Central memory CD8-positive, alpha-beta T cell (primary cell): Measurements from ENCODE around the gene MTG2.

Experiments used
- ATAC-seq: fragments of 150-1000 bp; cut with Tn5 transposase; replicated peaks from 2 replicates; pipeline ENCODE4 v1.10.0; 2022; ENCODE audit warnings: mild to moderate bottlenecking, moderate FRiP score, moderate number of reproducible peaks; ENCODE audit not compliant: poor library complexity, severe bottlenecking; ENCODE audit errors: extremely low read depth
- DNase-seq, 2 donors: peaks; one replicate each; pipeline ENCODE4 v3.0.0; 2021; ENCODE audit warnings: low spot score in 2 of 2
- H3K27ac Mint-ChIP-seq: one replicate; pipeline ENCODE4 v1.8.0; 2022; ENCODE audit warnings: low read depth, mild to moderate bottlenecking, moderate library complexity, mixed read lengths
- H3K27me3 Mint-ChIP-seq: one replicate; pipeline ENCODE4 v1.8.0; 2022; ENCODE audit warnings: mixed read lengths
- H3K36me3 Mint-ChIP-seq: one replicate; pipeline ENCODE4 v1.8.0; 2022; ENCODE audit warnings: mild to moderate bottlenecking, moderate library complexity, mixed read lengths; ENCODE audit not compliant: insufficient read depth
- H3K4me1 Mint-ChIP-seq: one replicate; pipeline ENCODE4 v1.8.0; 2022; ENCODE audit warnings: mixed read lengths
- H3K4me3 Mint-ChIP-seq: one replicate; pipeline ENCODE4 v1.8.0; 2022; ENCODE audit warnings: mild to moderate bottlenecking, moderate library complexity, mixed read lengths
- H3K9me3 Mint-ChIP-seq: one replicate; pipeline ENCODE4 v1.8.0; 2022; ENCODE audit warnings: mixed read lengths

The MTG2 gene

DNA sequence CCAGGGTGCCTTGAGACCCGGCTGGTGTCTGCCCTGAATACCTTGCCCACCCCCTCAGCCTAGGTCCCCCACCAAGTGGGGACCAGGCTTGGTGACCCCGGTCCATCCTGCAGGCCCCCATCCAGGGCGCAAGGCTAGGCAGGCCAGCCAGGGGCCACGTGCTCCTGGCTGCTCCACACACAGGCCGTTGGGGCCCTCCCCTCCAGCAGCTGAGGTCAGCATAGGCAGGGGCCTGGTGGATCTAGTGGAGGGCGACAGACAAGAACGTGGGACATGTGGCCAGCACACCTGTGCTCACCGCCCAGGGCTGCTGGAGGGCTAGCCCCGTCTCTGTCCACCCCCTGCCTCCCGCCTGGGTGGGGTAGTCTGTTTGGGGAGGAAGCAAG lies 44.8 kb downstream of the MTG2 start:
- Mint-ChIP-seq H3K27me3 (peaks cover 39% of the 10 kb centered on the region), H3K4me1 (no peaks in the 10 kb centered on the region), H3K4me3 (no peak overlapping the region), H3K27ac (no peak overlapping the region), H3K9me3 (no peaks in the 10 kb centered on the region), H3K36me3 (no peaks in the 10 kb centered on the region)
- DNase-seq (no peak), ATAC-seq (no peak)

DNA sequence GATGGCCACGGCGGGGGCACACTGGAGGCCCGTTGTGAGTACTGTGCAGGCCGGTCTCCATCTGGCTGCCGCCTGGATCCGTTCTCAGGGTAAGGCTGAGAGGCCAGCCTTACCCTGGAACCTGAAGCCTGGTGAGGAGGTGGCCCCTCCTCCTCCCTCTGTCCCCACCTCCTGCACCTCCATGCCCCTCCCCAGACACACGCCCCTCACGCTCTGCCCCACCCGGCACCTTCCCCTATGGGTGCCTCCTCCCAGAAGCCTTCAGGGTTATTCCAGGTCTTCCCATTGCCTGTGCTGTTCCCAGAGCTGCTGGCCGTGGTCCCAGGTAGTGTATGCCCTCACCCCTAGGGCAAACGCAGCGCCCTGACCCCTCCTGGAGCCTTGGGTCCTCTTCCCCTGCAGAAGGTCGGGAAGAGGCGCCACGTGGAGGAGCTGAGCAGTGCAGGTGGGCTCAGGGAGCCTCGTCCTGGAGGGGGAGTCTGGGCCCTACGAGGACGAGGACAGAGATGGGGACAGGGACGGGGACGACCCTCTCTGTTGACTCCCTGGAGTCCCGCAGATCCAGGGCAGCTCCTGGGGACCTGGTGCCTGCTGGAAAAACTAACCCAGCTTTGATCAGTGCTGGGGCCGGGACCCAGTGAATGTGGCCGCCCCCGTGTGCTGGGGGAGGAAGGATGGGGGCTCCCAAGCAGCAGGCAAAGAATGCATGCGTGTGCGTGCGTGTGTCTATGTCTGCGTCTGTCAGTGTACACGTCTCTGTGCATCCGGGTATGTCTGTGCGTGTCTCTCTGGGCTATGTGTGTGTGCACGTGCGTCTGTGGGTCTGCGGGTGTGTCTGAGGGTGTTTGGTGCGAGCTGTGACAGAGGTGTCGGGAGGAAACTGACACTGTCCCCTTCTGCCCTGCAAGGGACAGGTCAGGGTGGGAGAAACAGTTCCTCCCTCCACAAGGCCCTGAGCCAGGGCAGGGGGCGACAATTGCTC lies 45.4 kb downstream of the MTG2 start:
- H3K27me3 Mint-ChIP-seq, result peaks cover 32% of the 10 kb centered on the region
- no peaks in the 10 kb centered on the region for H3K4me1 Mint-ChIP-seq
- no peak overlapping the region for H3K27ac Mint-ChIP-seq
- no peak overlapping the region for H3K4me3 Mint-ChIP-seq
- ATAC-seq (no peak), DNase-seq (no peak)
- no peaks in the 10 kb centered on the region for H3K9me3 Mint-ChIP-seq
- H3K36me3 Mint-ChIP-seq, result no peaks in the 10 kb centered on the region

DNA sequence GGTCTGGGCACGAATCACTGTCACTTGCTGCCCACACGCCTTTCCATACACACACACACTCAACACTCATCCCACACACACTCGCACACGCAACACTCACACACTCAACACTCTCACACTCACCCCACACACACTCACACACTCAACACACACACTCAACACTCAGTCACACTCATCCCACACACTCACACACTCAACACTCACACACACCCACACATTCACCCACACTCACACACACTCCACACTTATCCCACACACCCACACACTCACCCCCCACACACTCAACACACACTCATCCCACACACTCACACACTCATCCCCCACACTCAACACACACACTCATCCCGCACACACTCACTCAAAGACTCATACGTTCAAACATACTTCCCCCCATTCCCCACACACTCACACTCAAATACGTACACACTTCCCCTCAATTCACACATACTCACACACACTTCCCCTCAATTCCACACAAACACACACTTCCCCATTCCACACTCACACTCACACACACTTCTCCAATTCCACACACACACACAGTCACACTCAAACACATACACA lies 46.2 kb downstream of the MTG2 start:
- H3K27me3 Mint-ChIP-seq, result peaks cover 24% of the 10 kb centered on the region
- H3K36me3 Mint-ChIP-seq, result no peaks in the 10 kb centered on the region
- ATAC-seq (no peak), DNase-seq (no peak)
- H3K4me1 Mint-ChIP-seq, result no peaks in the 10 kb centered on the region
- no peak overlapping the region for H3K4me3 Mint-ChIP-seq
- H3K9me3 Mint-ChIP-seq, result no peaks in the 10 kb centered on the region
- no peak overlapping the region for H3K27ac Mint-ChIP-seq

DNA sequence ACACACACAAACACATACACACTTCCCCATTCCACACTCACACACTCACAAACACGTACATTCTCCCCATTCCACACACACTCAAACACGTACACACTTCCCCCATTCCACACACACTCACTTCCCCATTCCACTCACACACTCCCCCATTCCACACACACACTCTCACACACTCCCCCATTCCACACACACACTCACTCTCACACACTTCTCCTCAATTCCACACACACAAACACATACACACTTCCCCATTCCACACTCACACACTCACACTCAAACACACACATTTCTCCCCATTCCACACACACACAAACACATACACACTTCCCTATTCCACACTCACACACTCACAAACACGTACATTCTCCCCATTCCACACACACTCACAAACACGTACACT lies 46.8 kb downstream of the MTG2 start:
- Mint-ChIP-seq H3K27ac (no peak overlapping the region), H3K36me3 (no peaks in the 10 kb centered on the region), H3K9me3 (no peaks in the 10 kb centered on the region), H3K4me3 (no peak overlapping the region), H3K4me1 (no peaks in the 10 kb centered on the region), H3K27me3 (peaks cover 18% of the 10 kb centered on the region)
- ATAC-seq (no peak), DNase-seq (no peak)

DNA sequence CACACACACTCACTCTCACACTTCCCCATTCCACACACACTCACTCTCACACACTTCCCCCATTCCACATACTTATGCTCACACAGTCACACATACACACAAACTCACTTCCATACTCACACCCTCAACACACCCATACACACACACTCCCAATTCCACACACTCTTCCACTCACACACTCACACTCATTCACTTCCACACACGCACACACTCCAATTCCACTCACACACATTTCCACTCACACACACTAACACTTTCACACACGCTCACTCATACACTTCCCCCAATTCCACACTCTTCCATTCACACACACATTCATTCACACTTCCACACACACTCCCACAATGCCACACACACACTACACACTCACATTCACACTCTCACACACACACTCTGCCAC lies 47.4 kb downstream of the MTG2 start:
- H3K36me3 Mint-ChIP-seq, result no peaks in the 10 kb centered on the region
- H3K27ac Mint-ChIP-seq, result no peak overlapping the region
- H3K4me1 Mint-ChIP-seq, result no peaks in the 10 kb centered on the region
- DNase-seq, result no peak
- peaks cover 12% of the 10 kb centered on the region for H3K27me3 Mint-ChIP-seq
- H3K9me3 Mint-ChIP-seq, result no peaks in the 10 kb centered on the region
- H3K4me3 Mint-ChIP-seq, result no peak overlapping the region
- no peak for ATAC-seq

DNA sequence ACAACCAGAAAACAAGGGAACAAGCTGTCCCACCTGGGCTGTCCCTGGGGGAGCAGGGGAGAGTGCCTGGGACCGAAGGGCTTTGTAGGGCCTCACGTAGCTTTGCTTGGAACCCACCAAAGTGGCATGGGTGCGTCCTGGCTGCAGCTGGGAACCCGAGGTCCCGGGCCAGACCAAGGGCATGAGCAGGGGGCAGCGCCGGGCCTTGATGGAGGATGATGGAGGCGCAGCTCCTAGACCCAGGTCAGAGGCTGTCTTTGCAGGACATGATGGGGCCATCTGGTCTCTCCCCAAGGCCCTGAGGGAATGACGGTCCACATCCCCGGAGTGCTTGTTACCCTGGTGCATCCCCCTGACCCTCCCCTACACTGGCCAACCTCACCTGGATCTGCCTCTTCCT lies 47.9 kb downstream of the MTG2 start:
- ATAC-seq, result no peak
- Mint-ChIP-seq H3K36me3 (no peaks in the 10 kb centered on the region), H3K4me1 (no peaks in the 10 kb centered on the region), H3K4me3 (no peak overlapping the region), H3K27me3 (peaks cover 11% of the 10 kb centered on the region), H3K27ac (no peak overlapping the region), H3K9me3 (no peaks in the 10 kb centered on the region)
- DNase-seq, result no peak

DNA sequence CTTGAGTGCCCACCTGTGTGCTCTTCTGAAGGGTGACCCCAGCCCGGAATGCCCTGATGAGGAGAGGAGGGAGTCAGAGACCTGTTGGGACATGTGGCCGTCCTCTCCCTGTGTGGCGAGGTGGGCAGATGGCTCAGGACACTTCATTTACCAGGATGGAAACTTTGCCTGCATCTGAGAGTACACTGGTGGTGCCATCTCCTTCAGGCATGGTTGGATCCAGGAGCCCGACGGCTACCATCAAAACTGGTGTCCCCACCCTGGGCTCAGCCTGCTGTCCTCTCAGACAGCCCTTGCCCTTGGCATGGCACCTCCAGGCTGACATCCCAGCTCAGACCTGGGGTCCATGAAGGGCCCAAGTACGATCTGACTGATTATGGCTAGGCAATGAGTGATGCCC lies 48.5 kb downstream of the MTG2 start:
- Mint-ChIP-seq H3K27me3 (peaks cover 9% of the 10 kb centered on the region), H3K36me3 (no peaks in the 10 kb centered on the region), H3K27ac (no peak overlapping the region), H3K4me3 (no peak overlapping the region), H3K4me1 (no peaks in the 10 kb centered on the region), H3K9me3 (no peaks in the 10 kb centered on the region)
- no peak for ATAC-seq
- no peak for DNase-seq

DNA sequence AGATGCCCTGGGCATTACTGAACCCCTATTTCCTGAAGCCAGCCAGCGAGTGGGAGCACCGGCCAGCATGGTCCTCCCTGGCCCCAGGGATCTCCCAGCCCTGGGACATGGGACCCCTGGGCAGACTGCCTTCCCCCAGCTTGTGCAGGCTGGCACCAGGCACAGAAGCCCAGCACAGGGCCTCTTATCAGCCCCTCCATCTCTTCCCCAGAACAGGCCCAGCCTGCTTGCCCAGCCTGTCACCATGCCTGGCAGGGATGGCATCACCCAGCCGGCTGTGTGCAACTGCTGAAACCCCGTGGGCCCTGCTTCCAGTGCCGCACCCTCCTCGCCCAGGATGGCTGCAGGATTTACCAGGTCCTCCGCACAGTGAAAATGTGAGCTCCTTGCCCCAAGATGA lies 49.4 kb downstream of the MTG2 start:
- Mint-ChIP-seq H3K36me3 (no peaks in the 10 kb centered on the region), H3K27me3 (no peaks in the 10 kb centered on the region), H3K4me1 (no peaks in the 10 kb centered on the region), H3K27ac (no peak overlapping the region), H3K4me3 (no peak overlapping the region), H3K9me3 (no peaks in the 10 kb centered on the region)
- no peak for DNase-seq
- no peak for ATAC-seq

DNA sequence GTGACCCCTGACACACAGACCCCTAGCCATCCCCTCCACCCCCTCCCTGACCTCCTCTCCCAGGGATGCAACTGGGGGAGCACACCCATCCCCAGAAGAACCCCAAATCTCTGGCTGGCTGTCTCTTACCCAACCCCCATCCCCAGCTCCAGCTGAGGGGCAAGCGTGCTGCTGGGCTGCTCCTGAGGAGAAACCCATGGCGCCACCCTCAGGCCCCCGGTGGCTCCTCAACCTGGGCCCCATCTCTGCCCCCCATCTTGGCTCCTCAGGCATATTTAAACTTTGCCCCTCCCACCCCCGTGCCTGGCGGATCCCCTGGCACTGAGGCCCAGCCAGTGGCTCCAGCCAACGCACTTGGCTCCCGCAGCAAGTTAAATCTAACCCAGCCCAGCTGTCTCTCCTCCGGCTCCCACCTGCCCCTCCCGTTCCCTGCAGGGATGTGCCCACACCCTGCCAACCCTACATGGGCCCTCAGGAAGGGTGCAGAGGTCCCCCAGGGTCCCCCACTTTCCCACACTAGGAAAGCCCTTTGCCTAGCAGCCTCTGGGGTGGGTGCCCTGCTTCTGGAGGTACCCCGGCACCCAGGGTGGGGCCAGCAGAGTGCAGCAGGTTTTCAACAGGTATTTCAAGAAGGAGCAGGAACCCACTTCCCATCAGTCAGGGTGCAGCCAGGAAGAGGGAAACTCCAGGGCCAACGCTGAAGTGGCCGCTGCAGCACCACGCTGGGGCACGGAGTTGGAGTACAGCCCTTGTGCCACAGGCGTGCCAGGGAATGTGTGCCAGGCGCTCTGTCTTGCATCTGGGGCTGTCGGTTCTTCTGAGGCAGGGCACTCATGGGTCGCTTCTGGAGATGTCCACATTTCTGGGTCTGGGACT lies 50.2 kb downstream of the MTG2 start:
- Mint-ChIP-seq H3K9me3 (no peaks in the 10 kb centered on the region), H3K36me3 (no peaks in the 10 kb centered on the region), H3K4me3 (no peak overlapping the region), H3K27ac (no peak overlapping the region), H3K27me3 (no peaks in the 10 kb centered on the region), H3K4me1 (peaks cover 5% of the 10 kb centered on the region)
- DNase-seq (no peak), ATAC-seq (no peak)

DNA sequence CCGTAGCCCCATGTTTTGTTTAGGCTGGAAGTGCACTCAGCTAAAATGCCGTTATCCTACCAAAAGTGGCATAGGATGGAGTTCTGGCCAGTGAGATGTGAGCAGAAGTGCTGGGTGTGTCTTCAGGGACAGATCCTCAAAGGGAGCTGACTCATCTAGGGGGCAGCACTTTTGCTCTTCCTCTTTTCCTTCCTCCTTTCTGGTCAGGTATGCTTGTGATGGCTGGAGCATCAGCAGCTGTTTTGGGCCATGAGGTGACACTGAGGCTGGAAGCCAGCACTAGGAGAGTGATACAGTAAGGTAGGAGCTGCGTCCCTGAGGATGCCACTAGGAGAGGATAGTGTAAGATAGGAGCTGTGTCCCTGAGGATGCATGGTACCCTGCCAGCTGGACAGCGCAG lies 50.9 kb downstream of the MTG2 start:
- Mint-ChIP-seq H3K4me3 (no peak overlapping the region), H3K4me1 (peaks cover 7% of the 10 kb centered on the region), H3K27ac (no peak overlapping the region), H3K9me3 (no peaks in the 10 kb centered on the region), H3K27me3 (no peaks in the 10 kb centered on the region), H3K36me3 (no peaks in the 10 kb centered on the region)
- no peak for ATAC-seq
- DNase-seq, result no peak

DNA sequence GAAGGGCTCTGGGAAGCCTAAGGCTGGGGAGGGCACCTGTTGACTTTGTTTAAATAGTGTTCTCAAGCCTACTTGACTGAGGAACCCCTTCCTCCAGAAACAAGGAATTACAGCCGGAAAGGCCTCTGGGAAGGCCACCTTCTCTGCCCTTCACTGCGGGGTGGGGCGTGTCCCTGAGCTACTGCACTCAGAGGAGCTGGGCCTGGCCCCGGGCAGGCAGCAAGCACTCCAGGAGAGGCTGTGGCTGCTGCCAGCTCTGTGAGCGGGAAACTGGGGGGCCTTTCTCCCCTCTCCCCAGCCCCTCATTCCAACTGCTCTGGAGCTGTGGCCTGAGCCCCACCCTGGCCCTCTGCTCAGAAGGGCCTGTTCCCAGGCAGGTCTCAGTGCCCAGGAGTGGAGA lies 51.5 kb downstream of the MTG2 start:
- ATAC-seq (no peak), DNase-seq (no peak)
- no peaks in the 10 kb centered on the region for H3K27me3 Mint-ChIP-seq
- no peak overlapping the region for H3K27ac Mint-ChIP-seq
- H3K36me3 Mint-ChIP-seq, result no peaks in the 10 kb centered on the region
- no peak overlapping the region for H3K4me3 Mint-ChIP-seq
- H3K9me3 Mint-ChIP-seq, result no peaks in the 10 kb centered on the region
- peaks cover 7% of the 10 kb centered on the region for H3K4me1 Mint-ChIP-seq

DNA sequence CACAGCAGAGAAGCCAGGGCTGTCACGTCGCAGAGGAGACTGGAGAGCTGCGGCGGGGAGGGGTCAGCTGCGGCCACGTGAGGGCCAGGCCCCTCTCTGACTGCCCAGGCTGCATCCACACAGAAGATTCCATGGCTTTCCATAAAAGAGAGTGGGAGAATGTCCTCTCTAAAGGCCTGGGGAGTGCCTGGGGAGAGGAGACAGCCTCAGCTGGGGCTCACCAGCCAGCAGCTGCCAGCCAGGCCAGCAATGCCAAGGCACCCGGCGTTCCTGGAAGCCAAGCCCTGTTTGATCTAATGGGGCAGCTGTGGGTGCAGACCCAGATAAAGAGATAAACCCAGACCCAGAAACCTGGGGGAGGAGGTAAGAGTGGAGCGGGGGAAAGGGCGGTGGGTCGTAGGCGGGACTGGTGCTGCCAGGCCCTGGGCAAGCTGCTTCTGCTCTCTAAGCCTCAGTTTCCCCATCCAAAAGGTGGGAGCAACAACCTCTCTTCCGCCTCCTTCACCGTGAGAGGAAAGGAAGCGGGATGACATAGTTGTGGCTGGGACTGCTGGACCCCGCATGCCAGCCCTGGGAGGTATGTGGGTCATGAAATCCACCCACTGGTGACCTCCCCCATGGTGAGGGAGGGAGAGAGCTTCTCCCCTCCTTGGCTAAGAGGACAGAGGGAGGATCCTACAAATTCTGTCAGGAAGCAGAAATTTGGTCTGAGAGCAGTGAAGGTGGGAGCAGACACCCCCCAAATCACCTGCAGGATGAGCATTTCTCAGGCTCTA lies 52.4 kb downstream of the MTG2 start:
- no peaks in the 10 kb centered on the region for H3K27me3 Mint-ChIP-seq
- H3K4me1 Mint-ChIP-seq, result peaks cover 10% of the 10 kb centered on the region
- DNase-seq (no peak), ATAC-seq (no peak)
- H3K4me3 Mint-ChIP-seq, result no peak overlapping the region
- no peaks in the 10 kb centered on the region for H3K9me3 Mint-ChIP-seq
- H3K27ac Mint-ChIP-seq, result no peak overlapping the region
- no peaks in the 10 kb centered on the region for H3K36me3 Mint-ChIP-seq
